IPS-20b (cell line): Measurements from ENCODE around the gene RFX7.

Experiments
- H3K27ac ChIP-seq: one replicate; pipeline ENCODE4 v1.5.1; 2013; ENCODE audit warnings: low read length
- H3K27me3 ChIP-seq: 2 replicates; pipeline ENCODE4 v1.6.1; 2013; ENCODE audit warnings: mild to moderate bottlenecking, low read length, inconsistent platforms; ENCODE audit not compliant: insufficient read depth
- H3K36me3 ChIP-seq: 2 replicates; pipeline ENCODE4 v1.6.1; 2013; ENCODE audit warnings: low read depth, mild to moderate bottlenecking, inconsistent platforms, low read length, moderate library complexity; ENCODE audit not compliant: insufficient read depth
- H3K4me1 ChIP-seq: 2 replicates; pipeline ENCODE4 v1.6.1; 2013; ENCODE audit warnings: mild to moderate bottlenecking, control low read depth, inconsistent platforms, low read length, moderate library complexity; ENCODE audit not compliant: insufficient read depth
- H3K4me3 ChIP-seq: 2 replicates; pipeline ENCODE4 v1.5.1; 2013; ENCODE audit warnings: mild to moderate bottlenecking, low read length, inconsistent platforms
- H3K9ac ChIP-seq: 2 replicates; pipeline ENCODE4 v1.6.1; 2013; ENCODE audit warnings: low read depth, mild to moderate bottlenecking, inconsistent platforms, low read length, moderate library complexity
- H3K9me3 ChIP-seq: 2 replicates; pipeline ENCODE4 v1.6.1; 2013; ENCODE audit warnings: mild to moderate bottlenecking, low read depth, low read length, inconsistent platforms; ENCODE audit not compliant: insufficient read depth

RFX7 gene

DNA sequence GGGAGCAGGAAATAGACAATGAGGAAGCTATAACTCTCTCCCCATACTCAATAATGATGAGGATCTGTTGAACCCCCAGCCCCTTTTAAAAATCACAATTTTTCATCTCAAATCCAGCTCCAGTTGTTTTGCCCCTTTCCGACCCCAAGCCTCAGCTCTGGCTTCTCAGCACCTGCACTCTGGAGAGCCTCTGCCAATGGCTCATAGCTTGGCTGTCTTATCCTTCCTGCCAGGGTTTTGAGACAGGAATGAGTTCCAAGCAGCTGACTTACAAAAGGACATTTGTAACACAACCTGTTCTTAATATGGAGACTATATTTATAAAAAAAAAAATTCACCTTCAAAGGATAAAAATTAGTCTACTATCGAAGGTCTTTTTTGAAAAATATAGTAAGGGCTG lies 144.4 kb downstream of the RFX7 start:
- peaks cover 82% of the 10 kb centered on the region for H3K36me3 ChIP-seq
- H3K27me3 ChIP-seq: no peaks in the 10 kb centered on the region
- no peak overlapping the region for H3K9ac ChIP-seq
- no peak overlapping the region for H3K27ac ChIP-seq
- no peaks in the 10 kb centered on the region for H3K4me1 ChIP-seq
- H3K9me3 ChIP-seq: no peaks in the 10 kb centered on the region
- H3K4me3 ChIP-seq: no peak overlapping the region

GRCh38 chr15:56098195-56098863 lies 145.3 kb downstream of the RFX7 start:
- H3K4me1 ChIP-seq: no peaks in the 10 kb centered on the region
- H3K27me3 ChIP-seq: no peaks in the 10 kb centered on the region
- H3K4me3 ChIP-seq: no peak overlapping the region
- peaks cover 91% of the 10 kb centered on the region for H3K36me3 ChIP-seq
- H3K9me3 ChIP-seq: no peaks in the 10 kb centered on the region
- no peak overlapping the region for H3K27ac ChIP-seq
- no peak overlapping the region for H3K9ac ChIP-seq

DNA sequence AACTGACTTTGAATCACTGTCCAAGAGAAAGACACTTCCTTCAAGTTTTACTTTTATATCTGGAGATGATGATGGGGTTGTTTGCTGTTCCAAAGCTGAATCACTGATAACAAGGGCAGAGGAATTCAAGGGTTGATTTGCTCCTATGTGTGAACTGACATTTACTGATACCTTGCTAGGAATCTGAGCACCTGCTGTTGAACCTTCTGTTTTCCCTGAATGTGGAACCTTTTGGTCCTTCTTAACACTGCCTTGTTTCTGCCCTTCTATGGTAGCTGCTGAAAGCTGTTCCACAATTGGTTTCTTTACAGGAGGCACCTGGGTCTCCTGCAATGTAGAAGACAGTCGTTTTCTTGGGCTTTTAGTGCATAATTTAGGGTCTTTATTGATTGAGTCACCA lies 148.3 kb downstream of the RFX7 start:
- Histone ChIP-seq H3K9me3 (no peaks in the 10 kb centered on the region), H3K9ac (no peak overlapping the region), H3K27me3 (no peaks in the 10 kb centered on the region), H3K27ac (no peak overlapping the region), H3K4me1 (no peaks in the 10 kb centered on the region), H3K4me3 (no peak overlapping the region), H3K36me3 (peaks cover 83% of the 10 kb centered on the region)

GRCh38 chr15:56094171-56094570 lies 149.5 kb downstream of the RFX7 start:
- Histone ChIP-seq H3K27ac (no peak overlapping the region), H3K36me3 (peaks cover 75% of the 10 kb centered on the region), H3K4me1 (no peaks in the 10 kb centered on the region), H3K4me3 (no peak overlapping the region), H3K9me3 (no peaks in the 10 kb centered on the region), H3K9ac (no peak overlapping the region), H3K27me3 (no peaks in the 10 kb centered on the region)

DNA sequence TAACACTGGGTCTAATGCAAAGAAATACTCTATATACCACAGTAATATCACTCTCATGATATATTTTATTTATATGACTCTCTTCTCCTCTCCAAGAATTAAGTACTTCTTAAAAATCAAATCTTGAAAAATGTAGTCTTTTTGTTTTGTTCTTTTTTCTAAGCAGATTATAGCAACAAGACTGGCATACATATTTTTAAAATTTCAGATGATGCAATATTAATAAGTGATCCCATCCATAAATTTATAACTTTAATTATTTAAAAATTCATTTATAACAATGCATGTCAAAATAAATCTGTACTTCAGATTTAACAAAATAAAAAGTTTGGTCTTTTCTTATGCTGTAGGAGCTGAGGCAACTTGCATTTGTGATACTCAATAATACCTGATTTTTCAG lies 155.3 kb downstream of the RFX7 start:
- Histone ChIP-seq H3K27ac (no peak overlapping the region), H3K4me3 (no peak overlapping the region), H3K27me3 (no peaks in the 10 kb centered on the region), H3K4me1 (no peaks in the 10 kb centered on the region), H3K36me3 (peaks cover 17% of the 10 kb centered on the region), H3K9ac (no peak overlapping the region), H3K9me3 (no peaks in the 10 kb centered on the region)

- H3K27ac ChIP-seq: no peak overlapping the region
- H3K9ac ChIP-seq: no peak overlapping the region
- no peaks in the 10 kb centered on the region for H3K4me1 ChIP-seq
- H3K27me3 ChIP-seq: no peaks in the 10 kb centered on the region
- H3K36me3 ChIP-seq: peaks cover 2% of the 10 kb centered on the region; the same call in 1 of the 2 replicates
- H3K4me3 ChIP-seq: no peak overlapping the region
- H3K9me3 ChIP-seq: no peaks in the 10 kb centered on the region
Measured at GRCh38 chr15:56086566-56086965, 157.1 kb downstream of the RFX7 start.

DNA sequence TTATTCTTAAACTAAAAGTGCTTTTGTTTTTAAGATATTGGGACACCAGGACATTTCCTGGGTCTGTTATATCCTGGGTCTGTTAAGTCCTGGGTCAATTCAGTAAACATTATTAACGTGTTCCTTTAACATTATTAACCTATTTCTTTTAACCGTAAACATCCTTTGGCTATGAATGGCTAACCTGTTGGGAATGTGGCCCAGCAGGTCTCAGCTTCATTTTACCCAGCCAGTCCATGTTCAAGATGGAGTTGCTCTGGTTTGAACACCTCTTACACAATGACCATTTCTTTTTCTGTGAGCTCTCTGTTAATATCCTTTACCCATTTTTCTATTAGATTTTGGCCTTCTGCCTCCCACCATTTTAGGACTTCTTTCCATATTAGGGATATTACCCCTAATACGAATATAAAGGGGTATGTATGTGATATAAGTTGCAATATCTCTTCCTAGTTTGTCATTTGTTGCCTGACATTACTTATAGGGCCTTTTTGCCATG lies 161.4 kb downstream of the RFX7 start:
- no peaks in the 10 kb centered on the region for H3K27me3 ChIP-seq
- H3K36me3 ChIP-seq: no peaks in the 10 kb centered on the region
- H3K27ac ChIP-seq: no peak overlapping the region
- H3K9ac ChIP-seq: no peak overlapping the region
- no peaks in the 10 kb centered on the region for H3K4me1 ChIP-seq
- H3K4me3 ChIP-seq: no peak overlapping the region
- H3K9me3 ChIP-seq: no peaks in the 10 kb centered on the region

DNA sequence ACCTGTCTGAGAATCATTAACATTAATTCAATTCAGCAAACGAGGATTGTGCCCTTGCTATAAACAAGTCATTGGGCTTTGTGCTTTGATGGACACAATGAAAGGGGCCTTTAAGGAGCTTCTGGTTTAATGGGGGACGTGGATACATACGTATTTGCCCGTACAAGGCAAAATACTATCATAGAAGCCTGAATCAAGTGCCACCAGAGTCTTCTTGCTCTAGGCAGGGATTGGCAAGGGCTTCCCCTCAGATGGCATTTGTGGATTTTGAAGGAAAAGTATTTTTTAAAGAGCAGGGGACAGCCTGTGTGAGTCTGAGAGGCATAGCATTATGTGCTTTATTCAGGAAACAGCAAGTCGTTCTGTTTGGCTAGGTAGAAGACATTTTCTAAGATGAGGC lies 166.6 kb downstream of the RFX7 start:
- Histone ChIP-seq H3K9ac (no peak overlapping the region), H3K4me3 (no peak overlapping the region), H3K27me3 (no peaks in the 10 kb centered on the region), H3K36me3 (no peaks in the 10 kb centered on the region), H3K9me3 (no peaks in the 10 kb centered on the region), H3K4me1 (no peaks in the 10 kb centered on the region), H3K27ac (no peak overlapping the region)

- no peak overlapping the region for H3K9ac ChIP-seq
- no peaks in the 10 kb centered on the region for H3K9me3 ChIP-seq
- H3K36me3 ChIP-seq: no peaks in the 10 kb centered on the region
- H3K27me3 ChIP-seq: no peaks in the 10 kb centered on the region
- H3K4me3 ChIP-seq: no peak overlapping the region
- no peaks in the 10 kb centered on the region for H3K4me1 ChIP-seq
- H3K27ac ChIP-seq: no peak overlapping the region
Measured at GRCh38 chr15:56076640-56077039, 167.0 kb downstream of the RFX7 start.

- no peak overlapping the region for H3K27ac ChIP-seq
- no peaks in the 10 kb centered on the region for H3K27me3 ChIP-seq
- H3K9me3 ChIP-seq: no peaks in the 10 kb centered on the region
- H3K4me1 ChIP-seq: no peaks in the 10 kb centered on the region
- H3K9ac ChIP-seq: no peak overlapping the region
- H3K36me3 ChIP-seq: no peaks in the 10 kb centered on the region
- H3K4me3 ChIP-seq: no peak overlapping the region
Measured at GRCh38 chr15:56074481-56075265, 169.0 kb downstream of the RFX7 start.

- Histone ChIP-seq H3K27ac (no peak overlapping the region), H3K9me3 (no peaks in the 10 kb centered on the region), H3K27me3 (no peaks in the 10 kb centered on the region), H3K4me3 (no peak overlapping the region), H3K9ac (no peak overlapping the region), H3K36me3 (no peaks in the 10 kb centered on the region), H3K4me1 (no peaks in the 10 kb centered on the region)
Measured at GRCh38 chr15:56064152-56064551, 179.5 kb downstream of the RFX7 start.

DNA sequence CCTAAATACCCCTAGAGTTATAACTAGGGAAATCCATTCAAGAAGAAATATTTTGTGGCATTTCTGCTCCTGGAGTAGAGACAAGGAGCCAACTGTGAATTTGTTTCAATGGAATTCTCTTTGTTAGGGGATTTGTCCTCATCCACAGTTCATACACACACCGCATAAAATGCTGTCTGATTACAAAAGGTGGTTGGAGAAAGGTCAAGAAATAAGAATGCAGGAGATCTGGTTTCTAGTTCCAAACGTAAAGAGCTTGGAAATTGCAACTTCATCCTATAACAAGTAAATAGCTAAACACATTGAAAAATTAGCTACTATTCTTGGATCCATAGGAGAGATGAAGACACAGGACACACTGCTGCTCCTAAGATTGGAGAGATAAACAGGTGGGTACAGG lies 184.0 kb downstream of the RFX7 start:
- Histone ChIP-seq H3K4me1 (no peaks in the 10 kb centered on the region), H3K9ac (no peak overlapping the region), H3K4me3 (no peak overlapping the region), H3K27ac (no peak overlapping the region), H3K27me3 (no peaks in the 10 kb centered on the region), H3K36me3 (no peaks in the 10 kb centered on the region), H3K9me3 (no peaks in the 10 kb centered on the region)
